NCI-H1417 treated with DMSO at 0.1 percent for 48 hours (cell line): Measurements from ENCODE around the gene C1orf146.
"Not testable (repeated sequence)": the region's sequence is repeated elsewhere in the genome, so short reads cannot be mapped to it uniquely, and the experiment has no call there.

Experiments
- DNase-seq: peaks from one replicate; lab custom pipeline; 2025; lab: John Stamatoyannopoulos, UW

The C1orf146 gene

DNA sequence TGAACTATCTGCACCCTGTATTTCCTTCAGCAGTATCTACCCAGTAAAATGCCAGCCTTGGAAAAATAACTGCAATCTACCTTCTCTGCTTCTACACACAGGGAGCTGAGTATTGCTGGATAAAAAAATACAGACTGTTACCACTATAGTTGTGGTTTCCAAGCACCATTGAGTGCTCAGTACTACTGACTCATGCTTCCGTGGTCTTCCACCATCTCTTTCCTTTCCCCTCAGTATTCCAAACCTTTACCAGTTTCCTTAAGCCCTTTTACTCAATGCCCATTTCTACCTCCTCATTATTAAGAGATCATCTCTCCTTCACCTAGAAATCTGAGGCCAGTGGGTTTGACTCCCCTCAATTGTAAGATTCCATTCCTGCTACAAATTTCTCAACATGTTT is 57.2 kb downstream of the C1orf146 start:
- DNase-seq, result no peak

- DNase-seq, result no peak
Measured at GRCh38 chr1:92276082-92276481, 58.4 kb downstream of the C1orf146 start.

GRCh38 chr1:92277105-92277723 is 59.5 kb downstream of the C1orf146 start:
- no peak for DNase-seq

- not testable (repeated sequence) for DNase-seq
Measured at GRCh38 chr1:92279781-92280180, 62.1 kb downstream of the C1orf146 start.

DNA sequence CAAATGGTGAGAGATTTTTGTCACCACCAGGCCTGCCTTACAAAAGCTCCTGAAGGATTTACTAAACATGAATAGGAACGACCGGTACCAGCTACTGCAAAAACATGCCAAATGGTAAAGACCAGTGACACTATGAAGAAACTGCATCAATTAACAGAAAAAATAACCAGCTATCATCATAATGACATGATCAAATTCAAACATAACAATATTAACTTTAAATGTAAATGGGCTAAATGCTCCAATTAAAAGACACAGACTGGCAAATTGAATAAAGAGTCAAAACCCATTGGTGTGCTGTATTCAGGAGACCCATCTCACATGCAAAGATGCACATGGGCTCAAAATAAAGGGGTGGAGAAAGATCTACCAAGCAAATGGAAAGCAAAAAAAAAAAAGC is 63.7 kb downstream of the C1orf146 start:
- not testable (repeated sequence) for DNase-seq

DNA sequence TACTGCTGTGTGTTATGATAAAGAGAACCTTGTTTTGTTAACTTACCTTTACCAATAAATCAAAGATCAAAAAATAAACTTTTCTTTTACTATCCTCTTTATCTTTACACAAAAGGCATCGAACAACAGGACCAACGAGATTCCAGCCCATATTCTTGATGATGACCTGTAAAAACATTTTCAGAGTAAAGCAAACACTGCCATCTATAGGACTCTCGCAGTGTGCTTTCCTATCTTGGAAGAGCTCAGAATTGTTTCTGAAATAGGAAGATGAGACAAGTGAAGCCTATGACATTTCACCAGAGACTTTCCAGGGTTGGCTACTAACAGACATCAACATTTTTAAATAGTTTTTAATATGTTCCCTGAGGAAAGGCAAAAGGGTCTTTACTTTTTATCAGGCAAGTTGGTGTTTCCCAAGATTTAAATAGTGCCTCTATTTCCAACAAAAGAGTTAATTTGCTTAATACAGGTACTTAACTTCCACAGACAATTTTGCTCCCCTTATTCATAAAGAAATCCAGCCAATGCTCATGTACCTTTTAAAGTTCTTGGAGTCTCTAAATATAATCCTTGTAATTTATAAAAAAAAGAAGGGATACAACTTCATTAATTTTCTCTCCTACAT is 73.8 kb downstream of the C1orf146 start:
- no peak for DNase-seq
